Measurements from ENCODE around the gene CNPPD1.

The CNPPD1 gene

DNA sequence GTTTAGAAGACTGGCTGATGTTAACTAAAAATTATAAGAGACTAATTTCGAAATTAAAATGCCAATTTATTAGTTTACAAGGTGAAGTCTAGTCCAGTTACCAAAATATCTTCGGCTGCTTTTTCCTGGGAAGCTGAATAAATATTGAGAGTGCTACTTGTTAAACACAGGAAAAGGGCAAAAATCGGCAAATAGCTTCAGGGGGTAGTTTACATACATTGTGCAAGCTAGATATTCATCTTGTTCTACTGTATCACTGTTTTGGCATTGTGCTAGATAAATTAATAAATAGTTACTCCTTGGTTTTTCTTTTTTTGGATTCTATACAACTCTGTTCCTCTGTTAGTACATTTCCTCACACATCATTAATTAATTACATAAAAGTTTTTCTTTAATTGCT is 45.4 kb downstream of the CNPPD1 start:
- Histone ChIP-seq H3K4me3 (ENCODE audit: low read depth, low read length) (no peak overlapping the region), H2AFZ (no peak overlapping the region), H3K4me1 (peaks cover 3% of the 10 kb centered on the region), H3K36me3 (ENCODE audit: control insufficient read depth, insufficient read depth, low read length) (no peaks in the 10 kb centered on the region), H3K27me3 (ENCODE audit: control insufficient read depth, insufficient read depth, low read length) (no peaks in the 10 kb centered on the region), H3K9me3 (ENCODE audit: control insufficient read depth, low read length) (no peaks in the 10 kb centered on the region), H3K4me2 (ENCODE audit: low read length) (no peak overlapping the region), H3K9ac (no peak overlapping the region), H3K79me2 (no peaks in the 10 kb centered on the region), H3K27ac (no peak overlapping the region)
- TF ChIP-seq, protein P1, sequence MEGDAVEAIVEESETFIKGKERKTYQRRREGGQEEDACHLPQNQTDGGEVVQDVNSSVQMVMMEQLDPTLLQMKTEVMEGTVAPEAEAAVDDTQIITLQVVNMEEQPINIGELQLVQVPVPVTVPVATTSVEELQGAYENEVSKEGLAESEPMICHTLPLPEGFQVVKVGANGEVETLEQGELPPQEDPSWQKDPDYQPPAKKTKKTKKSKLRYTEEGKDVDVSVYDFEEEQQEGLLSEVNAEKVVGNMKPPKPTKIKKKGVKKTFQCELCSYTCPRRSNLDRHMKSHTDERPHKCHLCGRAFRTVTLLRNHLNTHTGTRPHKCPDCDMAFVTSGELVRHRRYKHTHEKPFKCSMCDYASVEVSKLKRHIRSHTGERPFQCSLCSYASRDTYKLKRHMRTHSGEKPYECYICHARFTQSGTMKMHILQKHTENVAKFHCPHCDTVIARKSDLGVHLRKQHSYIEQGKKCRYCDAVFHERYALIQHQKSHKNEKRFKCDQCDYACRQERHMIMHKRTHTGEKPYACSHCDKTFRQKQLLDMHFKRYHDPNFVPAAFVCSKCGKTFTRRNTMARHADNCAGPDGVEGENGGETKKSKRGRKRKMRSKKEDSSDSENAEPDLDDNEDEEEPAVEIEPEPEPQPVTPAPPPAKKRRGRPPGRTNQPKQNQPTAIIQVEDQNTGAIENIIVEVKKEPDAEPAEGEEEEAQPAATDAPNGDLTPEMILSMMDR (IDR thresholded peaks at IDR 0.05) = no peak

DNA sequence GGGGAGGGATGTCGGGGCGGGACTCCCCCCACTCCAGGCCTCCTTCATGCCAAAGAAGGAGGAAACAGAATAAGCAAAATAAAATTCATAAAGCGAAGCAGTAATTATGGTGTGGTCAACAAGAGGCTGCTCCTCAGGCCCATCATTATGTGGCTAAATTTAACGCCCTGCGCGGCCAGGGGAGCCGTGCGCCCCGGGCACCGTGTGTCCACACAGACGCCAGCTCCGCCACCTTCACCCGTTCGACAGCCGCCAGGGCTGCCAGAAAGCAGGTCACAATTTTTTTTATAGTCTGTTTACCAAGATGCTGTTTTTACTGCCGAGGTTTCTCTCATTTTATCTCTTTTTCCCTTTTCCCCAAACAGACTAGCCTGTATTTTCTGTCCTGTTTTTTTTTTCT is 47.1 kb downstream of the CNPPD1 start:
- Histone ChIP-seq H3K4me3 (ENCODE audit: low read depth, low read length) (no peak overlapping the region), H3K79me2 (no peaks in the 10 kb centered on the region), H3K9ac (no peak overlapping the region), H3K4me2 (ENCODE audit: low read length) (no peak overlapping the region), H2AFZ (no peak overlapping the region), H3K27me3 (ENCODE audit: control insufficient read depth, insufficient read depth, low read length) (no peaks in the 10 kb centered on the region), H3K27ac (no peak overlapping the region), H3K9me3 (ENCODE audit: control insufficient read depth, low read length) (no peaks in the 10 kb centered on the region), H3K36me3 (ENCODE audit: control insufficient read depth, insufficient read depth, low read length) (no peaks in the 10 kb centered on the region), H3K4me1 (peaks cover 3% of the 10 kb centered on the region)
- TF ChIP-seq, protein P1 (IDR thresholded peaks at IDR 0.05) = no peak

DNA sequence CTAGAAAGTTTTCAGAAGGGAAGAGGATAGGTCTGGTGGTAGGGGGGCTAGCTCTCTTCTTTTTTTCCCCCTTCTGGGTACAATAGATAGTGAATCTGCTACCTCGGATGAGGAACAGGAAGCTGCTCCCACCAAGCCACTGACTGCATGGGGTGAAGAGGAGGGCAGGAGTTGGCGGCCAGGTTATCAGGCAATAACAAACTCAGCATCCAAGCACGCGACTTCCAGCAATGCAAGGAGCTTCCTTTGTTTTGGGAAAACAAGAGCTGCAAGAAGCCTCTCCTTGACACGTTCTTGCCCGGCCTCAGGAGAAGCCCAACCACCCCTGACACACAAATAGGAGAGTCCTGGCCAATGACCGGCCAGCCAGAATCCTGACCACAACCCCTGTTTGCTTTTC is 48.3 kb downstream of the CNPPD1 start:
- Histone ChIP-seq H3K79me2 (no peaks in the 10 kb centered on the region), H3K9ac (no peak overlapping the region), H2AFZ (no peak overlapping the region), H3K27ac (no peak overlapping the region), H3K4me3 (ENCODE audit: low read depth, low read length) (no peak overlapping the region), H3K27me3 (ENCODE audit: control insufficient read depth, insufficient read depth, low read length) (no peaks in the 10 kb centered on the region), H3K9me3 (ENCODE audit: control insufficient read depth, low read length) (no peaks in the 10 kb centered on the region), H3K36me3 (ENCODE audit: control insufficient read depth, insufficient read depth, low read length) (no peaks in the 10 kb centered on the region), H3K4me2 (ENCODE audit: low read length) (no peak overlapping the region), H3K4me1 (peaks cover 3% of the 10 kb centered on the region)
- TF ChIP-seq, protein P1 (IDR thresholded peaks at IDR 0.05) = no peak

DNA sequence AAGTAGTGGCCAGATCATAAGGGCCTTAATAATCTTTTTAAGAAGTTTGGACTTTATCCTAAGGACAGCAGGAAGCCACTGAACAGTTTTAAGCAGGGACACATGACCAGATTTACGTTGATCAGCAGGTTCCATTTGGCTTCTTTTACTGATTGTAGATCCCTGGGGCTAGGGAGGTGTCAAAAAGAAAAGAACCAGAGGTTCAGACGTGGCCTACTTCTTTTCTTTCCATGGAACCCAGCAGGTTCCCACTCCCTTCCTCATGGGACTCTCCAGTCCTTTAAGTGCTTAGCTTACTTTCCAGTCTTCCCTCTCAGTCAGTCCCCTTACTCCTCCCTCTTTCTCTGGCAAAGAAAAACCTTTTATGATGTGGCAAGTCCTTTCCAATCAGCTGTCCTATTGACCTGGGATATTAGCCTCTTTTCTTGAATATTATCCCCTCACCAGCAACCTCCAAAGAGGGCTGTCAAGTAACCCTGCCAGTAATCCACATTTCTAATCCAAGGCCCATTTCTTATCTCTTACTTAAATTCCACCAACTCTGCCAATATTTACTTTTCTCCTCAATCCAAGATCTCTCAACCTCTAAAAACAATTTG is 49.6 kb downstream of the CNPPD1 start:
- no peaks in the 10 kb centered on the region for H3K9me3 ChIP-seq (ENCODE audit: control insufficient read depth, low read length)
- no peak overlapping the region for H3K4me2 ChIP-seq (ENCODE audit: low read length)
- no peak overlapping the region for H3K27ac ChIP-seq
- H2AFZ ChIP-seq = no peak overlapping the region
- no peak overlapping the region for H3K4me3 ChIP-seq (ENCODE audit: low read depth, low read length)
- H3K79me2 ChIP-seq = no peaks in the 10 kb centered on the region
- H3K4me1 ChIP-seq = peaks cover 9% of the 10 kb centered on the region
- TF ChIP-seq, protein P1 (IDR thresholded peaks at IDR 0.05) = no peak
- no peak overlapping the region for H3K9ac ChIP-seq
- H3K27me3 ChIP-seq (ENCODE audit: control insufficient read depth, insufficient read depth, low read length) = no peaks in the 10 kb centered on the region
- H3K36me3 ChIP-seq (ENCODE audit: control insufficient read depth, insufficient read depth, low read length) = no peaks in the 10 kb centered on the region

DNA sequence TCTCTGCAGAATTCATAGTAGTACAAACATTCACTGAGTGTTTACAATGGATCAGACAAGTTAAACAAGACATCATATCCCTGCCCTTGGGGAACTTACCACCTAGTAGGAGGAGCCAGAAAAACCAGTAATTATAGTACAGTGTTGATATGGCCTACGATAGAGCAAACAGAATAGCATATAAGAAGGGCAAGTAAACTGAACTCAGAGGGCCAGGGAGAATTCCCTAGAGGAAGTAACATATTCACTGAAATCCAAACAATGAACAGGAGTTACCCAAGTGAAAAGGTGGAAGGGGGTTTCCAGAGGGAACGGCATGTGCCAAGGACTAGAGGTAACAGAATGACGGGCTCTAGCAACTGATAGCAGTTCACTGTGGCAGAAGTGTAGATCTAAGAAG is 50.2 kb downstream of the CNPPD1 start:
- no peaks in the 10 kb centered on the region for H3K27me3 ChIP-seq (ENCODE audit: control insufficient read depth, insufficient read depth, low read length)
- no peak overlapping the region for H2AFZ ChIP-seq
- no peaks in the 10 kb centered on the region for H3K36me3 ChIP-seq (ENCODE audit: control insufficient read depth, insufficient read depth, low read length)
- TF ChIP-seq, protein P1 (IDR thresholded peaks at IDR 0.05) = no peak
- H3K27ac ChIP-seq = no peak overlapping the region
- H3K9me3 ChIP-seq (ENCODE audit: control insufficient read depth, low read length) = no peaks in the 10 kb centered on the region
- H3K4me1 ChIP-seq = peaks cover 9% of the 10 kb centered on the region
- H3K9ac ChIP-seq = no peak overlapping the region
- no peak overlapping the region for H3K4me2 ChIP-seq (ENCODE audit: low read length)
- no peak overlapping the region for H3K4me3 ChIP-seq (ENCODE audit: low read depth, low read length)
- no peaks in the 10 kb centered on the region for H3K79me2 ChIP-seq

All from parathyroid adenoma (tissue), 2 donors.